Liver (tissue), 9 donors: Measurements from ENCODE around the gene ETDC. TPM values are rescaled to one million over a fixed set of nuclear protein-coding genes. Genes with fewer than 3 reads are reported as not detected.

Experiments used
- DNase-seq: peaks from one replicate; pipeline ENCODE4 v3.0.0-alpha.2; 2017; ENCODE audit warnings: low spot score
- H3K27ac ChIP-seq, 2 donors: one replicate each; pipeline ENCODE4 v1.7.0; 2013; ENCODE audit warnings: inconsistent platforms in 2 of 2, low read length in 2 of 2, control low read depth in 1 of 2, low read depth in 1 of 2, mild to moderate bottlenecking in 1 of 2
- H3K27me3 ChIP-seq, 4 donors: one replicate each; pipeline versions ENCODE4 v1.6.1 to v1.7.0; 2013; ENCODE audit warnings: low read length in 3 of 4, inconsistent platforms in 1 of 4, mild to moderate bottlenecking in 1 of 4, moderate library complexity in 1 of 4; ENCODE audit not compliant: control insufficient read depth in 4 of 4, insufficient read depth in 4 of 4
- H3K36me3 ChIP-seq, 4 donors: one replicate each; pipeline versions ENCODE4 v1.6.1 to v1.7.0; 2013; ENCODE audit warnings: low read length in 3 of 4, mild to moderate bottlenecking in 3 of 4, low read depth in 1 of 4, moderate library complexity in 1 of 4; ENCODE audit not compliant: control insufficient read depth in 4 of 4, insufficient read depth in 3 of 4
- H3K4me1 ChIP-seq, 4 donors: one replicate each; pipeline versions ENCODE4 v1.6.1 to v1.7.0; 2013; ENCODE audit warnings: low read length in 3 of 4, mild to moderate bottlenecking in 3 of 4, moderate library complexity in 1 of 4; ENCODE audit not compliant: control insufficient read depth in 4 of 4, insufficient read depth in 4 of 4
- H3K4me3 ChIP-seq, 3 donors: one replicate each; pipeline versions ENCODE4 v1.6.1 to v1.7.0; 2013; ENCODE audit warnings: low read length in 3 of 3, control low read depth in 1 of 3, low read depth in 1 of 3, mild to moderate bottlenecking in 1 of 3
- H3K9ac ChIP-seq, 2 donors: one replicate each; pipeline ENCODE4 v1.7.0; 2013; ENCODE audit warnings: low read length in 2 of 2, mild to moderate bottlenecking in 2 of 2, moderate library complexity in 2 of 2, control low read depth in 1 of 2, low read depth in 1 of 2
- H3K9me3 ChIP-seq, 4 donors: one replicate each; pipeline versions ENCODE4 v1.6.1 to v1.7.0; 2013; ENCODE audit warnings: low read length in 3 of 4; ENCODE audit not compliant: control insufficient read depth in 4 of 4
- EGR1 ChIP-seq, 2 donors: IDR thresholded peaks; 2 replicates each; pipeline ENCODE4 v1.6.1; 2016 to 2018; ENCODE audit warnings: antibody characterized with exemption in 2 of 2, low read depth in 2 of 2
- FOXA1 ChIP-seq: IDR thresholded peaks from 2 replicates; pipeline ENCODE4 v1.6.1; 2016; ENCODE audit warnings: antibody characterized with exemption
- GABPA ChIP-seq, 2 donors: IDR thresholded peaks in 1 of 2; conservative IDR thresholded peaks in 1 of 2; 2 replicates each; pipeline ENCODE4 v1.6.1; 2016; ENCODE audit warnings: antibody characterized with exemption in 2 of 2, mild to moderate bottlenecking in 1 of 2, moderate library complexity in 1 of 2
- HNF4A ChIP-seq, 2 donors: conservative IDR thresholded peaks; 2 replicates each; pipeline ENCODE4 v1.6.1; 2016; ENCODE audit warnings: antibody characterized with exemption in 2 of 2, mild to moderate bottlenecking in 2 of 2
- HNF4G ChIP-seq: IDR thresholded peaks from 2 replicates; pipeline ENCODE4 v1.6.1; 2016; ENCODE audit warnings: antibody characterized with exemption
- JUND ChIP-seq, 2 donors: IDR thresholded peaks; 2 replicates each; pipeline ENCODE4 v1.6.1; 2016; ENCODE audit warnings: antibody characterized with exemption in 2 of 2
- NR2F2 ChIP-seq: IDR thresholded peaks from 2 replicates; pipeline ENCODE4 v1.6.1; 2016; ENCODE audit warnings: antibody characterized with exemption
- RAD21 ChIP-seq, 2 donors: IDR thresholded peaks; 2 replicates each; pipeline ENCODE4 v1.6.1; 2016; ENCODE audit warnings: antibody characterized with exemption in 2 of 2, mild to moderate bottlenecking in 2 of 2
- SP1 ChIP-seq: IDR thresholded peaks from 2 replicates; pipeline ENCODE4 v1.6.1; 2018; ENCODE audit warnings: antibody characterized with exemption, mild to moderate bottlenecking
- YY1 ChIP-seq: IDR thresholded peaks from 2 replicates; pipeline ENCODE4 v1.6.1; 2016; ENCODE audit warnings: antibody characterized with exemption, mild to moderate bottlenecking
- WGBS: extraction: QIAGEN DNeasy Blood & Tissue Kit; methylation state at CpG from one replicate; pipeline ENCODE4 v1.1.7; 2013; 5-methylcytosine and 5-hydroxymethylcytosine counted together
- polyA plus RNA-seq, 2 donors: library from polyadenylated mRNA; stranded (reverse) in 1 of 2; unstranded in 1 of 2; fragments of 200-250 nt in 1 of 2; fragments of >200 nt in 1 of 2; fragmentation: Nextera tagmentation in 1 of 2; extraction: Ambion mirVana in 1 of 2; gene quantifications; one replicate each; pipeline versions ENCODE4 v1.2.1 to v1.2.3, GENCODE V29; 2013 to 2015
- total RNA-seq, 2 donors: library from RNA; depleted of rRNA; stranded (reverse); fragments of >200 nt; gene quantifications; one replicate each; pipeline ENCODE4 v1.2.3, GENCODE V29; 2014
- TF ChIP-seq, protein P1 (sequence below): IDR thresholded peaks from 2 replicates; pipeline ENCODE4 v1.6.1; 2016; ENCODE audit warnings: antibody characterized with exemption, mild to moderate bottlenecking
- TF ChIP-seq, protein P2 (sequence below): IDR thresholded peaks from 2 replicates; pipeline ENCODE4 v1.6.1; 2016; ENCODE audit warnings: antibody characterized with exemption
- TF ChIP-seq, protein P3 (sequence below): IDR thresholded peaks from 2 replicates; pipeline ENCODE4 v1.6.1; 2016; ENCODE audit warnings: antibody characterized with exemption
- TF ChIP-seq, protein P4 (sequence below): IDR thresholded peaks from 2 replicates; pipeline ENCODE4 v1.6.1; 2016; ENCODE audit warnings: antibody characterized with exemption
- donor health status: healthy.
- donor health status: healthy.
- donor health status: healthy.
- donor health status: healthy.
- donor health status: healthy.

Gene ETDC
- total and polyA plus RNA-seq, 4 donors: not detected

DNA sequence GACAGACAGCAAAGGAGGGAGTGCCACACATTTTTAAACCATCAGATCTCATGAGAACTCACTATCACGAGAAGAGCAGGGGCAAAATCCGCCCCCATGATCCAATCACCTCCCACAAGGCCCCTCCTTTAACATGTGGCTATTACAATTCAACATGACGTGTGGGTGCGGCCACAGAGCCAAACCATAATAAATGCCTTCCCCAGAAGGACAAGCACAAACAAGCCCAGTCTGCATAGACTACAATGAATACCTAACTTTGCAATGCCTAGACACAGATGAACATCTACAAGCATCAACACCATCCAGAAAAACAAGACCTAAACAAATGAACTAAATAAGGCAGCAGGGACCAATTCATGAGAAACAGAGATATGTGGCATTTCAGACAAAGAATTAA is 45.1 kb upstream of the ETDC start (continued):
- TF ChIP-seq, protein P1, sequence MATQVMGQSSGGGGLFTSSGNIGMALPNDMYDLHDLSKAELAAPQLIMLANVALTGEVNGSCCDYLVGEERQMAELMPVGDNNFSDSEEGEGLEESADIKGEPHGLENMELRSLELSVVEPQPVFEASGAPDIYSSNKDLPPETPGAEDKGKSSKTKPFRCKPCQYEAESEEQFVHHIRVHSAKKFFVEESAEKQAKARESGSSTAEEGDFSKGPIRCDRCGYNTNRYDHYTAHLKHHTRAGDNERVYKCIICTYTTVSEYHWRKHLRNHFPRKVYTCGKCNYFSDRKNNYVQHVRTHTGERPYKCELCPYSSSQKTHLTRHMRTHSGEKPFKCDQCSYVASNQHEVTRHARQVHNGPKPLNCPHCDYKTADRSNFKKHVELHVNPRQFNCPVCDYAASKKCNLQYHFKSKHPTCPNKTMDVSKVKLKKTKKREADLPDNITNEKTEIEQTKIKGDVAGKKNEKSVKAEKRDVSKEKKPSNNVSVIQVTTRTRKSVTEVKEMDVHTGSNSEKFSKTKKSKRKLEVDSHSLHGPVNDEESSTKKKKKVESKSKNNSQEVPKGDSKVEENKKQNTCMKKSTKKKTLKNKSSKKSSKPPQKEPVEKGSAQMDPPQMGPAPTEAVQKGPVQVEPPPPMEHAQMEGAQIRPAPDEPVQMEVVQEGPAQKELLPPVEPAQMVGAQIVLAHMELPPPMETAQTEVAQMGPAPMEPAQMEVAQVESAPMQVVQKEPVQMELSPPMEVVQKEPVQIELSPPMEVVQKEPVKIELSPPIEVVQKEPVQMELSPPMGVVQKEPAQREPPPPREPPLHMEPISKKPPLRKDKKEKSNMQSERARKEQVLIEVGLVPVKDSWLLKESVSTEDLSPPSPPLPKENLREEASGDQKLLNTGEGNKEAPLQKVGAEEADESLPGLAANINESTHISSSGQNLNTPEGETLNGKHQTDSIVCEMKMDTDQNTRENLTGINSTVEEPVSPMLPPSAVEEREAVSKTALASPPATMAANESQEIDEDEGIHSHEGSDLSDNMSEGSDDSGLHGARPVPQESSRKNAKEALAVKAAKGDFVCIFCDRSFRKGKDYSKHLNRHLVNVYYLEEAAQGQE: no peak
- TF ChIP-seq HNF4G: no peak
- no peak for TF ChIP-seq JUND (IDR thresholded peaks at IDR 0.05)
- TF ChIP-seq RAD21 (IDR thresholded peaks at IDR 0.05): no peak
- no peak for TF ChIP-seq GABPA (IDR thresholded peaks at IDR 0.05 in 1 of 2, conservative IDR thresholded peaks at IDR 0.05 in 1 of 2)

DNA sequence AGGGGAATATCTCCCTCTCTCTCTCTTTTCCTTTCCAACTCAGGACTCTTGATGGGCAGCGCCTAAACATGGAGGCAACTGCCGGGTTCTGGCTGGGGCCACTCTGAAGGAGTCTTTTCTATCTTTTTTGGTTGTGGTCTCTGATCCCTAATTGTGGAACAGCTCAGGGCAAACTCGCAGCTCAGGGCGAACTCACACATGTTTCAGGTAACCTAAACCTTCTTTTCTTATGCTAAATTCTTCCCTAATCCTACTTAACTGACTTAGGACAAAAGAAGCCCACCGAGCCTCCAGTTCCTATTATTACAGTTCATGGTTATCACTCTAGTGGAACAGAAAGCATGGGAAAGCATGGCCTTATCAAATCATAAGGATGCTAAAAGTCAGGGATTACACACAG is 36.1 kb upstream of the ETDC start:
- H3K4me1 ChIP-seq: no peaks in the 10 kb centered on the region
- no peak for DNase-seq
- WGBS: 74% methylated on average over 5 of the region's 5 CpGs
- H3K27ac ChIP-seq: no peak overlapping the region
- H3K4me3 ChIP-seq: no peak overlapping the region
- no peaks in the 10 kb centered on the region for H3K27me3 ChIP-seq
- H3K36me3 ChIP-seq: no peaks in the 10 kb centered on the region
- peaks cover 0 to 6% (median 4%) of the 10 kb centered on the region in 4 donors for H3K9me3 ChIP-seq
- no peak for TF ChIP-seq HNF4G
- TF ChIP-seq, protein P2, sequence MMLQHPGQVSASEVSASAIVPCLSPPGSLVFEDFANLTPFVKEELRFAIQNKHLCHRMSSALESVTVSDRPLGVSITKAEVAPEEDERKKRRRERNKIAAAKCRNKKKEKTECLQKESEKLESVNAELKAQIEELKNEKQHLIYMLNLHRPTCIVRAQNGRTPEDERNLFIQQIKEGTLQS: no peak
- TF ChIP-seq, protein P3, sequence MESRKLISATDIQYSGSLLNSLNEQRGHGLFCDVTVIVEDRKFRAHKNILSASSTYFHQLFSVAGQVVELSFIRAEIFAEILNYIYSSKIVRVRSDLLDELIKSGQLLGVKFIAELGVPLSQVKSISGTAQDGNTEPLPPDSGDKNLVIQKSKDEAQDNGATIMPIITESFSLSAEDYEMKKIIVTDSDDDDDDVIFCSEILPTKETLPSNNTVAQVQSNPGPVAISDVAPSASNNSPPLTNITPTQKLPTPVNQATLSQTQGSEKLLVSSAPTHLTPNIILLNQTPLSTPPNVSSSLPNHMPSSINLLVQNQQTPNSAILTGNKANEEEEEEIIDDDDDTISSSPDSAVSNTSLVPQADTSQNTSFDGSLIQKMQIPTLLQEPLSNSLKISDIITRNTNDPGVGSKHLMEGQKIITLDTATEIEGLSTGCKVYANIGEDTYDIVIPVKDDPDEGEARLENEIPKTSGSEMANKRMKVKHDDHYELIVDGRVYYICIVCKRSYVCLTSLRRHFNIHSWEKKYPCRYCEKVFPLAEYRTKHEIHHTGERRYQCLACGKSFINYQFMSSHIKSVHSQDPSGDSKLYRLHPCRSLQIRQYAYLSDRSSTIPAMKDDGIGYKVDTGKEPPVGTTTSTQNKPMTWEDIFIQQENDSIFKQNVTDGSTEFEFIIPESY: no peak
- no peak for TF ChIP-seq EGR1 (IDR thresholded peaks at IDR 0.05; ENCODE audit: low read depth in 2 of 2)
- TF ChIP-seq NR2F2: no peak
- no peak for TF ChIP-seq YY1
- no peak for TF ChIP-seq FOXA1
- no peak for TF ChIP-seq SP1
- TF ChIP-seq RAD21 (IDR thresholded peaks at IDR 0.05): no peak
- TF ChIP-seq HNF4A (conservative IDR thresholded peaks at IDR 0.05): no peak
- TF ChIP-seq, protein P4, sequence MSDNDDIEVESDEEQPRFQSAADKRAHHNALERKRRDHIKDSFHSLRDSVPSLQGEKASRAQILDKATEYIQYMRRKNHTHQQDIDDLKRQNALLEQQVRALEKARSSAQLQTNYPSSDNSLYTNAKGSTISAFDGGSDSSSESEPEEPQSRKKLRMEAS: no peak
- TF ChIP-seq, protein P1: no peak
- TF ChIP-seq GABPA (IDR thresholded peaks at IDR 0.05 in 1 of 2, conservative IDR thresholded peaks at IDR 0.05 in 1 of 2): no peak
- no peak overlapping the region for H3K9ac ChIP-seq
